ENCODE data around the gene DNM1L.

- TF ChIP-seq REST (IDR thresholded peaks at IDR 0.05; ENCODE audit: low read depth, low read length) (no peak), CTCF (IDR thresholded peaks at IDR 0.05) (no peak), EZH2phosphoT487 (IDR thresholded peaks at IDR 0.05; ENCODE audit: borderline replicate concordance, low read depth) (no peak), TCF12 (IDR thresholded peaks at IDR 0.05) (no peak), SIN3A (IDR thresholded peaks at IDR 0.05; ENCODE audit: borderline replicate concordance, low read depth, low read length) (no peak), TEAD4 (IDR thresholded peaks at IDR 0.05; ENCODE audit: borderline replicate concordance, insufficient read depth) (no peak), ZBTB33 (IDR thresholded peaks at IDR 0.05; ENCODE audit: borderline replicate concordance, low read depth) (no peak), RFX5 (IDR thresholded peaks at IDR 0.05; ENCODE audit: low read length) (no peak), RAD21 (IDR thresholded peaks at IDR 0.05; ENCODE audit: low read length) (no peak)
These were observed 39.8 kb downstream of the DNM1L start for GRCh38 chr12:32718926-32719325.

All from SK-N-SH (cell line).